GM21423 (cell line): Measurements from ENCODE around the gene WNT1.

Experiments
- ATAC-seq: cut with Tn5 transposase; IDR thresholded peaks from one replicate; pipeline ENCODE4 v1.9.1; 2021; ENCODE audit warnings: mild to moderate bottlenecking, moderate library complexity; ENCODE audit not compliant: unreplicated experiment

WNT1 gene

DNA sequence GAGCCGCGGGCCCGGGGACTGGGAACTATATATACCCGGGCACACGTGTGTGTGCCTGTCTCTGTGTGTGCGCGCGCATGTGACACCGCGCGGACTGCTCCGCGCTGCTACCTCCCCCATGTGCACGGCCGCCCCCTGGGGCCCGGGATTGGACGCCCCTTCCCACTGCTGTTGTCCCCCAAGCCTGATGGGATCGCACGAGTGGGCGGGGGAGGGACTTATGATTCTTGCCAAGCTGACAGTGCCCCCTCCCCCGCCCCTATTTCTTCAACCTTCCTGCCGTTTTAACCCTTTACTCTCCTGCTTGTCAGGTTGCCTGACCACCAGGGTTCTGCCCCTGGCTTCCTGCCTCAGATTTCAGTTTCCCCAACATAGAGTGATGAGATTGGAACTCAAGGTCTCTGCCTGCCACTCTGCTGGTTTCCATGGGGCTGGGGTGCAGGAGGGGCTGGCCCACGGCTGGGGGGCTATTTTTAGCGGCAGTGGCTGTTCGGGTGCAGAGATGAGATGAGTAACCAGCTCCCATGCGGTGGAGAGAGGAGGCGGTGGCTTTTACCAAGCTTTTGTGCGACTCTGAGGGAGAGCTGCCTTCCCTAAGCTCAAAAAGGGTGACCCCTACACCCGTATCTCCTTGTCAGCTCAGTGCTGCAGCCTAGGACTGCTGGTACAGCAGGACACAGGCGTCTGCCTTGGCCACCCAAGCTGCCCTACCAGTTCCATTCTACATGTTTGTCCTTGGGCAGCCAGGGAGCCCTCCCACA lies 21.4 kb downstream of the WNT1 start, which contains the start of gene DDN:
Gene DDN (minus strand): TSS at position 5 of the 761 bp plus-strand sequence. CDS start 88 bp downstream, outside the sequence.
- ATAC-seq = no peak

DNA sequence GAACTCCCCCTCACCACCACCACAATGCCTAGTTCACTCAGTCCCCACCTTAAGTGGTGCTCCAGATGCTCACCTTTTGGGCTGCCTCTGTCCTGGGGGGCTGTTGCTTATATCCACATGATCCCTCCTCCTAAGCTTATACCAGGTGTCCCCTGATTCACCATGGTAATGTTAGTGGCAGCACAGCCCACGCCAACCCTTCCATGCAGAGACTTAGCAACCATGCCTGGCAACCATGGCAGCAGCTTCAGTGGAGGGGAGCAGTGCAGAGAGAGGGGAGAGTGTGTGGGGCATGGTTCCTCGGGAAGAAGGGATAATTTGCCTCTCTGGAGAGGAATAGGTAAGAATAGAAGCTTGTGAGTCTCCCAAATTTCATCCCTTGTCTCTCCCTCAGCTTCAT lies 22.2 kb downstream of the WNT1 start:
- ATAC-seq = no peak

DNA sequence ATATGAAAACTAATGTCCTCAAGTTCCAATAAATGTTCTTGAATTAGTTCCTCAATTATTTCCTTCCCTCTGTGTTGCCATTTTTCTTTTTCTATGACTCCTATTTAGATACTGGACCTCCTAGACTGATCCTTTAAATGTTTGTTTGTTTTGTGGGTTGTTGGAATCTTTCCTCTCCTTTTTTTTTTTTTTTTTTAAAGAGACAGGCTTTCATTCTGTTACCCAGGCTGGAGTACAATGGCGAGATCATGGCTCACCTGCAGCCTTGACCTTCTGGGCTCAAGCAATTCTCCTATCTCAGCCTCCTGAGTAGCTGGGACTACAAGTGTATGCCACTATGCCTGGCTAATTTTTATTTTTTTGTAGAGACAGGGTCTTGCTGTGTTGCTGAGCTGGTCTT lies 30.8 kb downstream of the WNT1 start:
- ATAC-seq = no peak

DNA sequence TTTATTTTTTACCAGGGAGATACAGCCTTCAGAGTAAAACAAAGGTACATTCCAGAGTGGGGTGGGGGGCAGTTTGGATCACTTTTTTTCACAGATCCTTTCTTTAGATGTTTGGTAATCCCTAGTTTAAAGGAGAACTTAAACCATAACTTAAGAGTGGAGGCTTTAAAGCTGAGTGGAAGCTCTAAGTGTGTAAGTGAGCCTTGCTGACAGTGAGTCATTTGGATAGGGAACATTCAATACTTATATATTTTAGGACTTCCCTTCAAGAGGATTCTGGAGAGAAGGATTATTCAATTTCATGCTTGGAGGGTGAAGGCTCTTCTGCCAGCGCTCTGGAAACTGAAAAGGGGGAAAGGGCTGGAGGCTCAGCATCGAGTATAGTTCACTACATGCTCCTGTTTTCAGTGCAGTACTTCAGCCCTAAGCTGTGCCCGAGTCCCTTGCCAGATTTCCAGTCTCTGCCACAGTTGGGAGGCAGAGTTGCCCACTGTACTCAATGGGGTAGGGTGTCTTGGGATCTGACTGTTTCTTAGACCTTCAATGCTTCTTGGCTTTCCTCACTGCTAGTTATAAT lies 32.1 kb downstream of the WNT1 start:
- ATAC-seq = no peak

DNA sequence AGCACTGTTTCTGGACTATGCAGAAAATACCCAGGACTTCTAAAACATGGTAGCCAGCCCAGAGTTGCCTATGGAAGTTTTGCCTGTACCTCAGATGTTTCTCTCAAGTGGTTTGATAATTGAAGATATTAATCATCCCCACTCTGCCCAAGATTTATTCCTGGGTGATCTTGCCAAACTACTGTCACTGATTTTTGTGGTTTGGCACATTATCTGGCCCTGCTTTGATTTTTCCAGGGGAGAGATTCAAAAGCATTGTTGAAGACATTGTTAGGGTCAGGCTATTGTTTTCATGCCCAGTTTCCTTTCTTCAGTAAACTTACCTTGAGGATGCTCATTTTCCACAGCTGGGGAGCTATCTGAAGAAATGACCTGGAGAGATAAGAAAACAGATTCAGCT lies 34.6 kb downstream of the WNT1 start:
- ATAC-seq = no peak

DNA sequence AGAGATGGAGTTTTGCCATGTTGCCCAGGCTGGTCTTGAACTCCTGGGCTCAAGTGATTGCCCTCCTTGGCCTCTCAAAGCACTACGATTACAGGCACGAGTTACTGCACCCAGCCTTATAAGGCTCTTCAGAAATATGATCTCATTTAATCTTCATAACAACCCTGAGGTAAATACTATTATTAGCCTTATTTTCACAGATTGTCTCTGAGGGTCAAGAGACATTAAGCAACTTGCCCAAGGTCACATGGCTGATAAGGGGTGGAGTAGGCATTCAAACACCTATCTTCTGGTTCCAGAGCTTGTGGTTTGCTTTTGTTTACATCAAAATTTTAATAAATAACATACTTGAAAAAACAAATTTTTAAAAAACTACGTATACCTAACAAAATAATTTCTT lies 35.3 kb downstream of the WNT1 start:
- ATAC-seq = no peak

DNA sequence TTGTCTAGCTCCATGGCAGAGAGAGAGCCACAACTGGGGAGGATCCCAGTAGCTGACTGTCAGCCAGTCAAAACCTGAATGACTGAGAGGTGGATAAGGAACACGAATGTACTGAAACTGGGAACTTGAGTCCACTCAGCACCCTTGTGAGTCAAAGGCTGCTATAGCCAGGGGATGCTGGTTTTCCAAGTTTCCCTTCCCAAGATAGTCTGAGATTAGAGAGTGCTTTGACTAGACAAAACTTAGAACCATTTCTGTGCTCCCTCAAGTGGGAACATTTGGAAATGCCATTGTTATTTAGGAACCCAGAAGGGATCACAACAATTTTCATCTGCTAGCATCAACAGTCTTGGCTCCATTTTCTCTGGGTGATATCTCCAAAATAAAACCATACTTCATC lies 36.4 kb downstream of the WNT1 start:
- ATAC-seq = no peak

DNA sequence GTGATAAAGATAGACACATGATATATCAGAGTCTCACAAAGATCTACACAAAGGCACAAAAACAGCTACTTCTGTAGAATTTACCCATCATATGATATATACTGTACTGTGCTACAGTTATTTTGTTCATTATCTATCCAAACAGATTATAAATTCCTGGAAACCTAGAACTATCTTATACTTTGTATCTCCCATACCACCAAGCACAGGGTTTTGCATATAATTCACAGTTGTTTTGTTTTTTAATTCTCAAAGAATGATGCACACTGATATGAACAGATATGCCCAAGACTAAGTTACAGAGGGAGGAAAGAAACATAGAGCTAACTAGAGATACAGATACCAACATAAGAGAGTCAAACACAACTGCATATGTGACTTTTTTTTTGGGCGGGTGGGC lies 37.1 kb downstream of the WNT1 start:
- no peak for ATAC-seq

DNA sequence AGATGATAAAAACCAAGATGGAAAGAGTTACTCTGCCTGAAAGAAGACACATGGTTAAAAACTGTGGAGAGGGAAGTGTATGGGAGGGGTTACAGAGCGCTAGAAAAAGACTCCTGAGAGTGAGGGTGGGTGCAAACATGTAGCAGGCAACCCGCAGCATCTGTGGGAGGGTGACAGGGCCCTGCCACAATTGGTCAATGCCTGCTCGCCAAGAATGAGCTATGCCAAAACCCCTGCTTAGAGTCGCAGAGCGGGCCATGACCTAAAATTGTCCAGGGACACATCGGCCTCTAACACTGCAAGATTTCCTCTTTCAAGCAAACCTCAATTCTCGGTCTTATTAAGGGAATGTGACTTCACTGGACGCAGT lies 39.8 kb downstream of the WNT1 start:
- no peak for ATAC-seq

DNA sequence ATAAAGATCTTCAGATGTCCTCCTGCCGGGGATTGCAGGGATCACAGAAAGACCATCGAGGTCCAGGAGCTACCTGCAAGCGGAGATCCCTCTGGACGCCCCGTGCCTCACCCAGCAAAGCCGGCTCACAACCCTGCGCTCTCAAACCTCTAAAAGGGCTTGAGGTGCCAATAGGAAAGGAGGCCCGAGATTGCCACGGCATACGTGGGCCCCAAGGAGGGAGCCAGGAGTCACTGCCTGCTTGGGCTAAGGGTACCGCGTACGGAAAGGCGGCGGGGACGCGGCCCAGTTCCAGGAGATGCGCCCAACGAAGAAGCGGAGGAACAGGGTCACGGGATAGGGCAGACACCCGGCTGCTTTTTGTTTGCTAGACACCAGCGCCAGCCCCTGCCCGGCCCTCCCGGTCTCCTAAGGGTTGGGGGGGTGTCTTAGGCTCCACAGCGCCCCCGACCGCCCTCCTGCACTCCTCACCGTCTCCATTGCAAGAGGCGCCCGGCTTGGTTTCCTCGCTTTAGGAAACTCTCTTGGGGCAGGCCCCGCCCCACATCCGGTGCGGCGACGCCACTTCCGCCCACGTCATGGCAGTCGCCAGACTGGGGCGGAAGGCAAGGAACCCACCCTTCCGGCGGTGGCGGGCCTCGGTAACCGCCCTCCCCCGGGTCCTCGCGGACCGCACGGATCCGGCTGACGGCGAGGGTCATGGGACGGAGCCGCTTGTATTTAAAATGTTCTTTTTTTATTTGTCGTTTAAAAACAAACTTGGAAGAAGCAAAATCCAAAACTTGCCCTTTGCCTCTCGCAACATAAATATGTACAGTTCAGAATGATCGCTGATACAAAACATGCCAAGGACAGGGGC lies 40.4 kb downstream of the WNT1 start, which contains the start of gene PRKAG1:
Gene PRKAG1 (minus strand): TSS at position 516 of the 859 bp plus-strand sequence. CDS start 36 bp downstream, at position 480.
- peak; percentile 89 for ATAC-seq

DNA sequence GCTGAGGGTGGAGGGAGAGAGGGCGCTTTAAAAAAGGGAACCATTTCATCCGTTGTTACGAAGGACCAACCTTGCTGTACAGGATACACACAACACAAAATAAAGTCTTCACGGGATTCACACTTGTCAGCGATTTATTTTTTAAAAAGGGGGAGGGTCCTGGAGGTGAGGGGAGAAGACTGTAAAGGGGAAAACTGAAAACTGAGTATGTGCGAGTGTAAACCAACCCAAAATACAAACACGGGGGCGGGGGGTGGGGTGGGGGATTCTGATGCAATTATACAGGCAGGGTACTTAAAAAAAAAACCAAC lies 41.0 kb downstream of the WNT1 start:
- peak; percentile 24 for ATAC-seq

DNA sequence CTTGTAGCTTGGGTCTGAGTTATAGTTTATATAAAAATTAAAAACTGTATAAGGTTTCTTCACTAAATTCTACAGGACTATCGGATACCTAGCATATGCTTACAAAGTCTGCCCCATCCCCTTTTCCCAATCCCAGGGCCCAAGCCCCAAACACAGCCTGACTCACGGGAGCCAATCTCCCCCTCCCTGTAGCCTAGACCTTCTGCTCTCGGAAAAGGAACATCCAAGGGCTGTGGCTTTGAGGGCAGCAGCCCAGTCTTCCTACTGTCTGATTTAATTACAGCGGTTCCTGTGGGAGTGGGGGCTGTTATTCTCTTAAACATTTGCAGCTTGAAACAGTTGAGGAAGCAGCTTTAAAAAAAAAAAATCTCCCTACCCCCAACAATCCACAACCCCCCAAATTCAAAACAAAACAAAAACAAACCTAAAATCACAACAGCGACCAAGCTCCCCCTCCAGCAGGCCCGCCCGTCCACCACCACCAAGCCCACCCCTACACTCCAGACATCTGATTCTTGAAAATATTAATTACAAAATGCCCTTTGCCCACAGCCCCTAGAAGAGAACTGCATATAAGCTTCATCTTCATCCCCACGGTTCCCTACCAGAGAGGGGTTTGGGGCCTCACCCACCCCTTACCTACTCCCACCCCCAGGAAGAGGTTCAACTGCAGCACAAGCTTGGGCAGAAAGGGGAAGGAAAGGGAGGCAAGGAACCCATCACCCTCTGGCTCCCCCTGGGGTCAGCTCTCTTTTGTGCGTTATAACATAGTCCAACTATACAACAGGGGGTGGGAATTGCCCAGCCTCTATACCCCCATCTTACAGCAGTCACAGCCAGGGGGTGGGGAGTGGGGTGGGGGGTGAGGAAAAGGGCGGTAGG lies 41.6 kb downstream of the WNT1 start:
- ATAC-seq = no peak

DNA sequence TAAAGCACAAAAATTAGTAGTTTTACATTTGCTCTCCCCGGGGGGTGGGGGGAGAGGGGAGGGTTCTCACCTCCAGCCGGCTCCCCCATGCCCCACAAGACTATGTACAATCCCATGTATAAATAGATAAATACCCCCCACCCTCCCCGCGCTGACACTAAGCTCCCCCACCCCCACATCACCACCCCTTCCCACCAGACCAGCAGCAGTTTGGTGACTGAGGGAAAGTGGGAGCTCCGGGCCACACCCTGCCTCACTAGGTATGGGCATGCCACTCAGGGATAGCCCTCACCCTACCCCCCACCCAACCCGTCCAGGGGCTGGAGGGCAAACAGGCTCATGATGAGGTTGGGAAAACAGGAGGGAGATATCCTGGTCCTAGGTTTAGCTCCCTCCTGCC lies 42.3 kb downstream of the WNT1 start:
- ATAC-seq = no peak

DNA sequence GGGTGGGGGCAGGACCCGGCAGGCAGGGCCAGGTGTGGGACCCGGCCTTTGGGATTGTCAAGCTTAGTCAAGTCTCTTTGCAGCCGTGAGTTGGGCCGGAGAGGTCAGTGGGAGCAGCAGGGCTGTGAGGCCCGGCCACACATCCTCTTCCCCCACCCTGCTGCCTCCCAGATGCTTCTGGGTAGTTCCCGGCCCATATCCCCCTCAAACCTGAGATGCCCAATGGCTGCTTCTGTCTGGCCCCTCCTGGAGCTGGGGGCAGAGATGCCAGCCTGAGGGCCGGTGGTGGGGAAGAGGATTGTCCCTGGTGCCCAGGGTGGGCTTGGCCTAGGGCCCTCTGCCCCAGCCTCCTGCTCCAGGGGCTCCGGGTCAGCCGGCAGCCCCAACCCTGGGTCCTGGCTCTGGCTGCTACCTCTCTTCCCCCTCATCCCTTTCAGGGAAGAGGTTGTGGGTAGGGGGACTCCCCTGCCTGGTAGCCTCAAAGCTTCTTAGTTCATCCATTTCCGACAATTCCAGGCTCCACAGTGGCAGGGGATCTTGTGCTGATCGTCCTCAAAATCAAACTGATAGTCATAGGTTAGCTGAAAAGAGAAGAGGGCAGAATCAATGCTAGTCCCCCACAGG lies 43.3 kb downstream of the WNT1 start:
- ATAC-seq = no peak

DNA sequence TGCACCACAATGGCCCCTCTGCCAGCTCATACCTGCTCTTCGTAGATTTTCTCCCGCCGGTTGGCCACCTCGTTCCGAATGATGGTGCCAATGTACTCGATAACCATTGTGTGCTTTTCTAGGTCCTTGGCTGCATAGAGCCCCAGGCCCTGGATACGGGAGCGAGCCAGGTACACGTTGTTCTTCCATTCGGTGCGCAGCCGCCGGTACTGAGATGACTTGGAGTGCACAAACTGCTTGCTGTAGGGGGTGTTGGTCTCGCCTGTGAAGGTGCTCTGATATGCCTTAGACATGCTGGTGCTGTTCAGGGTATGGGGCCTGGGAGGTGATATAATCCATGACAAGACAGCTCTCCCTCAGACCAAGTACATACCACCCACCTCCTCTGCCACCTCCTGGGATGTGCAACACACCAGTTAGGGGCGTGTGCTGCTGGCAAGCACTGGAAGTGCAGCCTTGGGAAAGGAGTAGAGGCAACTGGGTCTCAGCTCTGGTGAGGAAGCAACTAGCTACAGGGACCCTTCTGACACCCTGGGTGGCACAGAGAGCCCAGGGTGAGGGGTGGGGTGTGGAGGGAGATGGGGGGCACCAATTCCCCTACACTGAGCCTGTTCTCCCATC lies 44.5 kb downstream of the WNT1 start:
- ATAC-seq = no peak

DNA sequence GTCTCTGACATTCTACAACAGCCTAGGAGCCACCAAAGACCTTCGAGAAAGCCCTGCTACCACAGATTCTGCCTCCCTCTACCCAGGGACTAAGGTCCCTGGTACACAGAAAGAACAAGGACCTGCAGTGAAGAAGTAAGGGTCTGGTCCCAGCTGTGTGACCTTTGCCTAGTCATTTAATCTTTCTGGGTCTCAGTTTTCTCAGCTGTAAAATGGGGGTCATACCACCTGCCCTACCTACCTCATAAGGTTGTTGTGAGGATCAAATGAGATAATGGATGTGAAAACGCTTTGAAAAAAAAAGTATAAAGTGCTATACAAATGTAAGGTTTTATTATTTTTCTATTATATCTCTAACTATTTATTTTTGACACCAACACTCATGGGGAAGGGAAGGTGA lies 45.7 kb downstream of the WNT1 start:
- ATAC-seq = no peak

DNA sequence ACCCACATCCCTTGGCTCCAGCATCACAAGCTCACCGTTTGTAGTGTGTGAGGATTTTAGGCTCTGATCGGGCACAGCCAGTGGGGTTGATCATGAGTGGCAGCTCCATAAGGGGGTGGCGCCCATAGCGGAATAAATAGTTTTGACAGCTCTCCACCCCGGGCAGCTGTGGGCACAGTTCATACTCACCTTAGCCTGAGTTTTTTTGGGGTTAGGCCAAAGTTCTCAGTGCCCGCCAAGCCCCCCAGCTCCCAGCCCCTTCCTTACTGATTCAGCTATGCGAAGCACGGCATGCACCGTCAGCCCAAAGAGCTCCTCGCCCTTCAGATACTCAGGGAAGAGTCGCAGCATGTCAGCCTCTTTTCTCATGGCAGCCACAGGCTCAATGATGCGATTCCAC lies 46.4 kb downstream of the WNT1 start:
- ATAC-seq = no peak

DNA sequence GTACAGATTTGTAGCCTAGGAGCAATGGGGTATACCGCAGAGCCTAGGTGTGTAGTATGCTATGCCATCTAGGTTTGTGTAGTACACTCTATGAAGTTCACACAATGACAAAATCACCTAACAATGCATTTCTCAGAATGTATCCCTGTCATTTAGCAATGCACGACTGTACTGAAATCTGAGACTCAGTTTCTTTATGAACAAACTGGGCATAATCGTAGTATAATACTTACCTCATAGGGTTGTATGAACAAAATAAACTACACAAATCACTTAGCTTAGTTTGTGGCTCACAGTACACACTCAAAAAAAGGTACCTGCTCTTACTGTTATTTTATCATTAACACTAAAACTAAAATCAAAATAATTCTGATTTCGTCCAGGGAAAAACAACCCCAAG lies 47.3 kb downstream of the WNT1 start:
- no peak for ATAC-seq

DNA sequence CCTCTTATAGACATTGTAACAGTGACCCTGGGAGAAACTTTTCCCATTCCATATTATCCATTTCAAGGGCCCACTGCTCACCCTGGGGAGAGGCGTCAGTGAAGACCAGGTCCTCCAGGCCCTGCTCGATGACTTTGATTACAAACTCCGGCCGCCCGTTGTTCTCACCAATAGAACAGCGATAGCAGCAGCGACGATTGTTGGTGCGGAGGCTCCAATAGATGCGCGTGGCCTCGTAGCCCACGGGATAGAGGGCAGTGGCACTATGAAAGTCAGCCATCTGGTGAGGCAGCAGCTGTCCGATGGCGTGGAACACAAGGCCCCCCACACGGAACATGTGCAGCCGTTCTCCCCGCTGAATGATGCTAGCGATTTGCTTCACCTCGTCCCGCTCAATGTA lies 48.0 kb downstream of the WNT1 start:
- ATAC-seq = no peak
